HG03571 (cell line): ENCODE data around the gene CPA2.

Experiments used
- ATAC-seq: cut with Tn5 transposase; IDR thresholded peaks from one replicate; pipeline ENCODE4 v1.9.1; 2021; ENCODE audit not compliant: unreplicated experiment

The CPA2 gene

GRCh38 chr7:130254555-130254954 is 12.1 kb upstream of the CPA2 start:
- no peak for ATAC-seq

GRCh38 chr7:130256704-130257103 is 10.0 kb upstream of the CPA2 start:
- ATAC-seq, result no peak

GRCh38 chr7:130258494-130259078 is 8.1 kb upstream of the CPA2 start:
- no peak for ATAC-seq

GRCh38 chr7:130262448-130262847 is 4.2 kb upstream of the CPA2 start:
- no peak for ATAC-seq

GRCh38 chr7:130263130-130263529 is 3.5 kb upstream of the CPA2 start:
- ATAC-seq, result no peak

- ATAC-seq, result no peak
These were observed 278 bp downstream of the CPA2 start for GRCh38 chr7:130266961-130267321.

- no peak for ATAC-seq
These were observed 2.0 kb downstream of the CPA2 start for GRCh38 chr7:130268463-130269317.

- no peak for ATAC-seq
These were observed 2.6 kb downstream of the CPA2 start for GRCh38 chr7:130269318-130269694.

- ATAC-seq, result no peak
These were observed 4.5 kb downstream of the CPA2 start for GRCh38 chr7:130270947-130271800.

- ATAC-seq, result no peak
These were observed 5.9 kb downstream of the CPA2 start for GRCh38 chr7:130272381-130273080.

GRCh38 chr7:130273081-130273932 is 6.6 kb downstream of the CPA2 start:
- ATAC-seq, result no peak

- ATAC-seq, result no peak
These were observed 7.2 kb downstream of the CPA2 start for GRCh38 chr7:130273933-130274255.

GRCh38 chr7:130274296-130274695 is 7.6 kb downstream of the CPA2 start:
- no peak for ATAC-seq

GRCh38 chr7:130274983-130275591 is 8.4 kb downstream of the CPA2 start:
- no peak for ATAC-seq

- no peak for ATAC-seq
These were observed 9.2 kb downstream of the CPA2 start for GRCh38 chr7:130275826-130276297.

GRCh38 chr7:130276796-130277762 is 10.4 kb downstream of the CPA2 start:
- ATAC-seq, result no peak

- no peak for ATAC-seq
These were observed 11.3 kb downstream of the CPA2 start for GRCh38 chr7:130277763-130278643.

GRCh38 chr7:130278860-130279259 is 12.2 kb downstream of the CPA2 start:
- no peak for ATAC-seq
